Left ventricle myocardium superior (tissue), 1 donor: ENCODE results near the gene FAM110A. TPM values are rescaled to one million over a fixed set of nuclear protein-coding genes. Genes with fewer than 3 reads are reported as not detected.
"Not testable (repeated sequence)": the region's sequence is repeated elsewhere in the genome, so short reads cannot be mapped to it uniquely, and the experiment has no call there.

Experiments
- ATAC-seq: fragments of 200-7000 bp; cut with Tn5 transposase; one replicate; pipeline ENCODE4 v1.9.1; 2020; ENCODE audit warnings: mild to moderate bottlenecking, moderate library complexity
- DNase-seq: peaks from one replicate; pipeline ENCODE4 v3.0.0-alpha.2; 2020
- intact Hi-C: fragments of 100-400 bp; cut with micrococcal nuclease; formaldehyde crosslinking; loops from one replicate; pipeline ENCODE4 v1.11.0; 2022
- total RNA-seq: library from RNA; stranded (reverse); fragmentation: NEBNext Ultra II Directional; extraction: Animal tissue kit (Norgen Biotek cat#: 25700); gene quantifications from one replicate; pipeline ENCODE4 v1.2.1, GENCODE V29; 2021
- donor health status: DM: no; HTN: yes; CAD: no; lungs with severe emphysema.

Gene FAM110A
- total RNA-seq, 1 donor from 2014 or later, result 3.1 TPM

GRCh38 chr20:839626-840025 is 6.1 kb downstream of the FAM110A start:
- intact Hi-C loops, result no loop called here
- DNase-seq, result no peak
- no peak for ATAC-seq

- intact Hi-C loops, result no loop called here
- DNase-seq, result no peak
- no peak for ATAC-seq
These were observed 7.0 kb downstream of the FAM110A start for GRCh38 chr20:840503-840857.

- ATAC-seq (no peak), DNase-seq (peak; percentile 47)
- intact Hi-C loops, result no loop called here
These were observed 7.5 kb downstream of the FAM110A start for GRCh38 chr20:840858-841567.

DNA sequence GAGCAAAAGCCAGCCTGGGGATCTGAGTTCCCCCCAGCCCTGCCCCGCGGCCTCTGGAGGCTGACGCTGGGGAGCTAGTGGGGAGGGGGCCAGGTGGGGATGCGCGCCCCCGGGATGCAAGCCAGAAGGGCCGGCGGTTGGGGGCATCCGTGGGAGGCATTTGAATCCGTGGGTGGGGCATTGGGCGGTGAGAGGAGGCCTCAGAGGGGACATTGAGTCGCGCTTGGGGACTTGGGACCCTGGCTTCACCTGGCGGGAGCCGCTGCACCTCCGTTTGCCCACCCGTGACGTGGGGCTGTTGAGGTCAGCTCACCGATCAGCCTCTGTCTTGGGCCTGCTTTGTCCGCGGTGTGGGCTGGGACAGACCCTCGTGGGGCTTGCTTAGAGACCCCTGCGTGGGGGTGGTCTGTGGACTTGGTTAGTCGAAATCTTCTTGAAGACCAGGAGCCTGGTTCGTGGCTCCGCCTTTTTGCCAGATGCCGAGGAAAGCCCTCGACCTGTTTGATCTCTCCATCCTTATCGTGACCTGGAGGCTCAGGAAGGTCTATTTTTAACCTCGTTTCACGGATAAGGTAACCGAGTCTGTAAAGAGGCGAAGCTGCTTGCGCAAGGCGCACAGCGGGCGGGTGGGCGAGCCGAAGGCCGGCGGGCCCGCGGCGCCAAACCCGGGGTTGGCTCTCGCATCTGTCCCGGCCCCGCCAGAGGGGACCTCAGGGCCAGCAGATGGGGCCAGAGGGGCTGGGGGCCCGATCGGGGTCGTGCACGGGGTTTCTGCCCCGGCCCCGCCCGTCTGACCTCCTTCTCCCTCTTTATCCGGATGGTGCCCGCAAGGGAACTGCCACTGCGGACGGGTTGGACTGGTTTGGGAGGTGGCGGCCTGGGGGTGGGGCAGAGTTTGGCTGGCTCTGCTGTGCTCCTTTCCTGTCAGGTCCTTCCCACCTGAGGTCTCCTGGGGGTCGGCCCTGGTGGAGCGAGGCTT is 8.3 kb downstream of the FAM110A start:
- ATAC-seq, result no peak
- intact Hi-C loops, result no loop called here
- DNase-seq, result no peak

GRCh38 chr20:842547-842940 is 9.0 kb downstream of the FAM110A start:
- intact Hi-C loops, result no loop called here
- DNase-seq, result no peak
- ATAC-seq, result no peak

DNA sequence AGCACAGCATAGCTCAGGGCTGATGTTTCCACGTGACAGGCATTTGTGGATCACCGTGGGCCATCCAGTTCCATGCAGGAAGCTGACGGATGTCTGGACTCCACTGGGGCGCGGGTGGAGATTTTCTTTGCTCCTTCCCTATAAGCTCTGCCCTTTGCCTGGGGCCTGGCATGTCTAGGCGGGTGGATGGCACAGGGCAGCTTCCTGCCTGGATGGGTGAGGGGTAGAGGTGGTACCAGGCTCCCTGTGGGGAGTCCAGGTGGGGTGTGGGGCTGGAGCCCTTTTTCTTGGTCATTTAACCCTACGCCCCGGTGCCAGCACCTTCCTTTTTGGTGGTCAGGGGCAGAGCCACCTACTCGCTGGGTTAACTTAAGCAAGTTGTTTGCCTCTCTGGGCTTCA is 10.4 kb downstream of the FAM110A start:
- intact Hi-C loops, result no loop called here
- no peak for ATAC-seq
- no peak for DNase-seq

- DNase-seq (peak; percentile 93), ATAC-seq (peak; percentile 99)
- intact Hi-C loops, result no loop called here
These were observed 11.1 kb downstream of the FAM110A start for GRCh38 chr20:844473-845225.

- DNase-seq, result no peak
- no peak for ATAC-seq
- intact Hi-C loops, result no loop called here
These were observed 11.8 kb downstream of the FAM110A start for GRCh38 chr20:845226-845868.

DNA sequence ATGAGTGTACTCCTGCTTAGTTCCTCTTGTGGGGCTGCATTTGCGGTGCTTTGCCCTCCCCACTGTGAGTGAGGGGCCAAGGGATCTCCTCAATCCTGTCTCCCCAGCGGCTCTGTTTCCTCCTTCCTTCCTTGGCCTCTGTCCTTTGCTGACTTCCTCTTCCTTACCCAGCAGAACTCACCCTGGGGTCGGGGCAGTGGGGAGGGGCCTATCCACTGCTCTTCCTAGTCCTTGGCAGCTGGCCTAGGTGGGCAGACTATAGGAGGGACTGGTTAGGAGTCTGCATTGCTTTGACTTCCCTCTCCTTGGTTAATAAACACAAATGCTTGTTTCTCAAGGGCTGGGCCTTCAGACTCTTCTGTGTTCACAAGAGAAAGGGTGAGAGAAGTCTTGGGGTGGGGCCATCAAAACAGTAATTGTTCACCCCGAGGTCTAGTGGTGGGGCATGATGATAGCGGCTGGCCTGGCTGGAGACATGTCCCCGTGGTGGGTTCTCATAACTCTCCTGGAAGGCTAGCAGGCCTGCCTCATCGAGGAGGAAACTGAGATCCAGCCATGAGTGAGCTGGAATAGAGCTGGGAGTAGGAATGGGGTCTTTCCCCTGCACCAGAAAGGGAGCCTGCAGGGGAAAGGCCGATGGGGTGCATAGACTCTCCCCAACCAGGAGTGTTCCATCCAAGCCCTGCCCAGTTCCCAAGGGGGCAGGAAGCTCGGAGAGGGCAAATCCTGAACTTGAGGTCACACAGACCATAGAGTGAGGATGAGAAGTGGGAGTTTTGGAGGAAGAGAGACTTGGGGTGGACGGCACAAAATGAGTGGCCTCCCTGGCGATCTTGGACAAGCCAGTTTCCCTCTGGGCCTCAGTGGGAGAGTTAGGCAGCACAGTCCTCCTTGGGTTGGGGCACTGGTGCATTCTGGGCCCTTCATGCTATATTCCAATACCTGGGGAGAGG is 12.7 kb downstream of the FAM110A start:
- DNase-seq (no peak), ATAC-seq (no peak)

GRCh38 chr20:846894-847278 is 13.4 kb downstream of the FAM110A start:
- ATAC-seq (no peak), DNase-seq (no peak)
- intact Hi-C loops, result no loop called here

More for the DNA sequence above, 12.7 kb downstream of the FAM110A start:
- intact Hi-C loops, result no loop called here

DNA sequence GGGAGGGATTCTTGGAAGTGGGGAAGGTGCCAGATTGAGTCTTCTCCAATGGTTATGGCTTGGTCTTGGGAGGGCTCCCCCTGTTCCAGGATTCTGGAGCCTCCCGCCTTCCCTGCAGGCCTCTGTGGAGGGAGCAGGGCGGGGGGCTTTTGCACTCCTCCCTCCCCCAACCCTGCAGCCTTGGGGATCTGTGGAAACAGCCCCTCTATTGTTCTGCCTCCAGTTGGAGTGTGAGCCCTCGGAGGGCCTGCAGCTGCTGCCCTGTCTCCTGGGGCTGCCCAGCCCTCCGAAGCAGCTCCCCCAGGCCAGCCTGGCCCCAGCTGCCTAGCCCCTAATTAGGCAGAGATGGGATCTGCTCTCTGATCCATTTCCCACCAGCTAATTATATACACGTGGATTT is 14.7 kb downstream of the FAM110A start:
- ATAC-seq (no peak), DNase-seq (no peak)
- intact Hi-C loops, result no loop called here

GRCh38 chr20:848731-849130 is 15.2 kb downstream of the FAM110A start:
- ATAC-seq, DNase-seq, intact Hi-C loops: not testable (repeated sequence)

DNA sequence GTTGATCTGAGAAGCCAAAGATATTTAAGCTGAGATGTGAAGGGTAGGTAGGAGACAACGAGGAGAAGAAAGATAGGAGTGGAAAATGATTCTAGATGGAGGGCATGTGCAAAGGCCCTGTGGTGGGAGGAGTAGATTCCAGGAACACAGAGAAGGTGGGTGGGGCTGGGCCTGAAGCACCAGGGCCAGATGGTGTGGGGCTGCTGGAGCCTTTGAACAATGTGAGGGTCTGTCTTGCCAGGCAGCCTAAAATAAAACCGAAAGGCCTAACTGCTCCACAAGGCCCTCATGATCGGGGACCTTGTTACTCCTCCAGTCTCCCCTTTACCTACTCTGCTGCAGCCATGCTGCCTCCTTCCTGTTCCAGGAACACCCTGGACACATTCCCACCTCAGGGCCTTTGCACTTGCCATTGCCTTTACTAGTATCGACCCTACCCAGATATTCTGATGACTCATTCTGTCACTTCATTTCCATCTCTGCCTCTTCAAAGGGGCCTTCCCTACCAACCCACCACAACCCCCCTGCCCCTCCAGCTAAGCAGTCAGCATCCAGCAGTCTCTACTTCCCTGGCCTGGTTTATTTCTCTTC is 20.0 kb downstream of the FAM110A start:
- DNase-seq (no peak), ATAC-seq (no peak)
- intact Hi-C loops, result no loop called here

GRCh38 chr20:854601-855000 is 21.1 kb downstream of the FAM110A start:
- ATAC-seq (no peak), DNase-seq (no peak)
- intact Hi-C loops, result no loop called here

- ATAC-seq, result no peak
- intact Hi-C loops, result no loop called here
- DNase-seq, result no peak
These were observed 22.2 kb downstream of the FAM110A start for GRCh38 chr20:855466-856360.

DNA sequence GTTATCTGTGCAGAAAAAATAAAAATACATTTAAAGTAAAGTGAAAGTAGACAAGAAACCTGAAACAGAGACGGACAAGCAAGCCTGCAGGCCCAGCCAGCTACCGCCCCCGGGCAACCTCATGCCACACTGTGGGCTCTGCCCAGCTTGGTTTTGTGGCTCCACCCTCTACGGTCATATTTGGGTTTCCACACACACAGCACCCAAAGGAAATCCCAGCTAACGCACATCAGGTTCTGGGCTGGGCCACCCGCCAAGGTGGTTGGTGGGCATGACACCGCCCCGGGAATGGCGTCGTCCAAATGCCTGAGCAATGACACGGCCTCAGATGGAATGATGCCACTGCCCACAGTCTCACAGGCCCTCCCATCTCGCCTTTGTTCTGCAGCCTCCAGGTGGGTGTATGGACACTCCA is 22.9 kb downstream of the FAM110A start:
- intact Hi-C loops, result no loop called here
- ATAC-seq (no peak), DNase-seq (no peak)

- DNase-seq, result no peak
- intact Hi-C loops, result no loop called here
- ATAC-seq, result no peak
These were observed 24.5 kb downstream of the FAM110A start for GRCh38 chr20:858011-858410.
